ENCODE data around the gene ADAM19.
A peak's percentile ranks its signal among the peaks of the same experiment; 100 is the strongest.

Gene ADAM19

GRCh38 chr5:157541447-157542118 is 34.0 kb downstream of the ADAM19 start:
- DNase-seq, result no peak

DNA sequence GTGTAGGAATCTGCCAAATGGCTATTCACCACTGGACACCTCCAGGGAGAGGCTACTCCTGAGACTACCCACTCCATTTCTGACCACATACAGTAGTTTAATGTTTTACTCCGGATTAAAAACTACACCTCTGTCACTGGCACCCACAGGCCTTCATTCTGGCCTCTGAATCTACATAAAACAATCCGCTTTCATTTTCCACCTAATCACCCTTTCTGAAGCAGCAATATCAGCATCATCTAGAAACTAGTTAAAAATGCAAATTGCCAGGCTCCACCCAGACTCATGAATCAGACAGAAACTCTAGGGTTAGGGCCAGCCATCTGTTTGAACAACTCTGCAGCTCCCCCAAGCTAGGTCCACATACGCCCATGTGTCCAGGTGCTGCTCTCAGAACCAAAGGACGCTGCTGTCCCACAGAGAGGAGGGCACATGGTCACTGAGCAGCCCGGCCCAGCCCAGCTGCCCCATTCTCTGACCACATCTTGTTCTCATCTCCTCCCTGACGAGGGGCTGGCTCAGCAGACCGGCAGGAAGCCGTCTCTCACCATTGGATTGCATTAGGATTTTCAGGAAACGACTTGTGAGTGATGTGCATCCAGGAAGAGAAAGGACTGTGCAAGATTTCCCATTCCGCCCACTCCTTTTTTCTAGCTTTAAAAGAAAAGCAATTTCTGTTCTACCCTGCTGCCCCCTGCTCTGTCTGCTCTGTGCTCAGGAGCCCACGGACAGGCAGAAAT is 34.7 kb downstream of the ADAM19 start:
- peak in 1 of 2 donors; percentile 30 for DNase-seq

- no peak for DNase-seq
Observed at GRCh38 chr5:157540124-157540523, 35.5 kb downstream of the ADAM19 start.

DNA sequence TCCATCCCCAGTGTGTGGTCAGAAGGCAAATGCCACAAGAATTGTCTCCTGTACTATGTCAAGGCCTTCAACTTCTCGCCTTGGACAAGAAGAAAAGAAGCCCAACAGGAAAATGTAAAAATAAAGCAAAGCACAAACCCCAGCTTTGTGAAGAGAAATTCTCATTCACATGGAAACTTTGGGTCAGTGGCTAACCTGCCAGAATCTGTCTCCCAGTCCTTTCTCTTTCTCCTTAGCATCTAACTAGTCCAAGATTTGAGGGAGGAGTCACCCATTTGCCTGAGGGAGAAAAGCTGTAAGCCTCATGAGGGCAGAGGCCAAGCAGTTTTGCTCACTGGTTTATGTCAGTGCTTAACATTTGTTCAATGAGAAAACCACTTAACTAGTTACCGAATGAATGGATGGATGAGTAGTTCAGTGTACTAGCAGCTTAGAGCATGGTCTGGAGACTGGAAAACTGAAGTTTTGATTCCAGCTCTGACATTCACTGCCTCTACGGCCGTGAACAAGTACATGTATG is 36.0 kb downstream of the ADAM19 start:
- no peak for DNase-seq

GRCh38 chr5:157538311-157538710 is 37.3 kb downstream of the ADAM19 start:
- no peak for DNase-seq

- no peak for DNase-seq
Observed at GRCh38 chr5:157535042-157535865, 40.3 kb downstream of the ADAM19 start.

GRCh38 chr5:157533011-157533481 is 42.5 kb downstream of the ADAM19 start:
- DNase-seq, result no peak

- no peak for DNase-seq
Observed at GRCh38 chr5:157532022-157532421, 43.6 kb downstream of the ADAM19 start.

DNA sequence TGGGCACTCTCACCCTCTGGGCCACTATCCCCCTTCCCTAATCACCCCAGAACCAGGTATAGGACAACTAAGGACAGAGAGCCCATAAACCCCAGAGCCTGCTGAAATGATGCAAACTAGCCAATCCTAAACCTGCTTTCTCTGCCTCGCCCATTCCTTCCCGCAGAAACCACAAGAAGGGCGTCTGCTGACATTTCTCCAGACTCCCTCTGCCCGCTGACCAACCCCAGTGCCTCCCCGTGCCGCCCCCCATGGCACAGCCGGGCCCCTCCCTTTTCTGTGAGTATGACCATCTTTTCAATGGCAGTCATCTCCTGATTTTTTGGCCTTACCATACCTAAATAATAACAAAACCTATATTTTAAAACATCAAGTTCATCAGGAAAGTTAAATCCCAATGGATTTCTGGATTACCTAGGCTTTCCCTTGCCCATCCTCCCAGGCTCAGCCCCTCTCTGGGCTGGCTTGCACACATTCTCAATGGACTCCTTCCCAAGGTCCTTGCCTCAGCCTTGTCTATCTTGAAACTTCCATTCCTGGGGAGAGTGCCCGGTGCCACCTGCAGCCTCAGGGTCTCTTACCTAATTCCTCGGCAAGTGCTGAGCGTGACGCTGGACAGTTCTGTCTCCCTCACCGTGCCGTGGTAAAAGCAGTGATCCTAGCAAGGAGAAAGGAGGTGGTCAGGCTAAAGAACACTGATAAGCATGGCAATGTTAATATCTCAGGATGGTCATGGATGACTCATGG is 45.2 kb downstream of the ADAM19 start:
- DNase-seq, result no peak

GRCh38 chr5:157529002-157529401 is 46.6 kb downstream of the ADAM19 start:
- no peak for DNase-seq

- DNase-seq, result no peak
Observed at GRCh38 chr5:157528036-157528632, 47.4 kb downstream of the ADAM19 start.

- DNase-seq, result no peak
Observed at GRCh38 chr5:157524887-157525286, 50.7 kb downstream of the ADAM19 start.

GRCh38 chr5:157523976-157524375 is 51.6 kb downstream of the ADAM19 start:
- DNase-seq, result no peak

- DNase-seq, result no peak
Observed at GRCh38 chr5:157521704-157522029, 53.9 kb downstream of the ADAM19 start.

DNA sequence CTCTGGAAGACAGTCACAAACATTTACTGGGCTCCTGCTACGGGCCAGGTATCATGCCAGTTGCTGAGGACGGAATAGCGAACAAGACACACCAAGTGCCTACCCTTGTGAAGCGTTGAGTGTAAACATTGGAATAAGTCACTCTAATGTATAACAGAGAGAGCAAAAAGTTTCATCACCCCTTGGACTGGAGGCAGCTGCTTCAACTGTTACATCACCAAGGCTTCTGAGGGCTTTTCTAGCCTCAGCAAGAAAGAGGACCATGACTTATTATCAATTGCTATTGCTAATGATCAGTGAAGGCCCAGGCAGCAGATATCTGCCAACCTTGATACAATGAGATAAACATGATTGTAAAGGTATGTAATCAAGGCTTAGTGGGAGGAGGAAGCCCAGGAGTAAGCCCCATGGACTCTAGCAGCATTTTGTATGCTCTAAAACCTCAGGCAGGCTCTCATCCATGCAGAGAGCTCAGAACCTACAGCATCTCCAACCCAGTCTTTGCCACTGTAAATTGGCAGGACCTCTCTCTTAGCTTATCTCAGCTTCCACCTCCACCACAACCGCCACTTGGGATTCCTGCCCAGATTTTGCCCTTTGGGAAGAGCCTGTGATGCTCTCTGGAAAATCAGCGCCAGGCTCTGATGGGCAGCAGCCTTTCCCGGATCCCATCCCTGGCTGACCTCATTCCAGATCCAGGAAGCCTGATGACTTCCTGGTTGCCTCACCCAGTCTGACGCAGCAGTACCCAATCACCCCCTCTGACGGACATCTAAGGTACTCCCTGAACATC is 54.5 kb downstream of the ADAM19 start:
- no peak for DNase-seq

DNA sequence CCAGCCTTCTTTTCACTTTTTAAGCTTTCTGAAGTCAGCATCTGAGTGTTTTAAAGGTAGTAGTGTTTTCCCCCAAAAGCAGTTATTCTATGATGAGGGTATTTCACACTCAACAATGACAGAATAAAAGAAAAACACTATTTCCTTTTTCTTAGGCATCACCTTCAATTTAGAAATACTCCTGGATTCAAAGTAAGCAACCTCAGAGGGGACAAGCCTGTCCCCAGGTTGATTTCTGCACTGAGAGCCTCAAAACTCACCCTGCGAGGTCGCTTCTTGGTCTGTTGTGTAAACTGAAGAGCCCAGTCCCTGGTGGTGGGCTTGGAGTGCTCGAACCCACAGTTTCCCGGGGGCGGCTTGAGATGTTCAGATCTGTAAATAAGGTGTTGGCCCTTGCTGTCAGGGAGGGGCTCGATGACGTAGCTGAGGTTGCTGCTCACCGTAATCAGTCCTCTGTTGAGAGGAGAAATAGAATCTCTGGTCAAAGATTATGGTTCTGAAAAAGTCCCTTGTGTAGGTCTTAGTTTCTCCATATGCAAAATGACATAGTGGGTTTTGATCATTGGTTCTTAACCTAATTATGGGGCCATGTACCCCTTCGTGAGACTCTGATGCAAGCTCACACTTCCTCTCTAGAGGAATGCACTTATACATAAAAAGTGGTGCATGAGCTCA is 55.9 kb downstream of the ADAM19 start:
- DNase-seq, result no peak

GRCh38 chr5:157518963-157519362 is 56.6 kb downstream of the ADAM19 start:
- DNase-seq, result no peak

DNA sequence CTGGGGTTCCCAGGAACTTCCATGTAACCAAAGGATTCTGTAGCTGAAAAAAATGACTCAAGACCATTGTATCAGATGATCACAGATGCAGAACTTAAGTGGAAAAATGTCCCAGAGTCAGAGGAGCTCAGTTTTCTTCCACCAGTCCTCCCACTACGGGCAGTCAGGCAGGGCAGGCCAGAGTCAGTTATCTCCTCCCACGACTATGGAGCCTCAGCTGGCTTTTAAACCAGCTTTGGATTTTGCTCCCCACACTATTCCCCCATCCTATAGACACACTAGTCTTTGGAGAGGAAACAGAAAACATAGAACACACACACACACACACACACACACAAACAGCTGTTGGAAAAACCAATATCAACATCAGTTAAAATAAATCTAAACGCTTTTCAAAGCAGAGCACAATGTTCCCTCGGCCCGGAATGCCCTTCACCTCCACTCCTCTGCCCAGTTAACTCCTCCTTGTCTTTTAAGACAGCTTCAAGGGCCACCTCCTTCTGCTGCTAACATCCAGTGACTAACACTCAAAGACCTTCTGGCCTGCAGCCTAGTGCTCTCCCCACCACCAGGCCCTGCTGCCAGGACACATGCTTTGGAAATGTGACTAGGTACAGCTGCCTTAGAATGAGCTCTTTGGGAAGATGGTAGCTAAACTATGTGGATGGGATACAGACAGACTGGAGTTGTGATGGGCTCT is 58.8 kb downstream of the ADAM19 start:
- peak in 1 of 2 donors; percentile 27 for DNase-seq

- DNase-seq, result no peak
Observed at GRCh38 chr5:157516006-157516405, 59.6 kb downstream of the ADAM19 start.

DNA sequence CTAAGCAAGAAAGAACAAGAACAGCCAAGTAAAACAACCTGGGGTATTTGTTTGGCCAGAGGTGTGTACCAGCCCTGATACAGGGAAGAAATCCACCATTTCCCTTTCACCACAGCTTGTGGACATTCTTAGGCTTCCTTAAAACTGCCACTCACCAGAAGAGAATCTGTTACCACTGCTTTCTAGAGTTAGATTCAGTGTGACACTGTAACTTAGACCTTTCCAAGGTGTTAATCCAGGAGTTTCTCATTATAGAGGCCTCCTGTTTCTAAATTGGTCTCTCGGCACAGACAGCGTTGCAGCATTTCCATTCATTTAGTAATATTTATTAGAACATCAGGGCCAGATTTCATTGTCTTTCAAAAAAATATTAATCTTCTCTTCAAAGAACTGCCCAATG is 60.6 kb downstream of the ADAM19 start:
- no peak for DNase-seq

Data from inflammatory macrophage treated with lipopolysaccharide for 1 hour (primary cell).